ENCODE measurements around the gene ARHGDIB.

Gene ARHGDIB

DNA sequence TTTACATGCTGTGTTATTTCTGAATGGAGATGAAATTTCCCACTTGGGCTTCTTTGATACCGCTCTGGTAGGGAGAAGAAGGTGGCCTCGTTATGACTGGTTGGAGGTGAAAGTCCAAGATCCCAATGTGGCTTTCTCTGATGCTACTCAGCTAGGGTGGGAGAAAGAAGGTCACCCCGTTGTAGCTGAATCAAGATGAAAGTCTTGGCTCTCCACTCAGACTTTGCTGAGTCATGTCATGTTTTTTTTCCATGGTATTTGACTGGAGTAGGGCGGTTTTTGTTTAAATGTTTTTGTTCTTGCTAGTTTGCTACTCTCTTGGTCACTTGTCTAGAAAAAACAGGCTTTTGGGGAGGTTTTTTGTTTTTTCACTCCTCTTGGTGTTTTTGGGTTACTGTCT lies 9.1 kb upstream of the ARHGDIB start:
- H3K27me3 ChIP-seq (ENCODE audit: insufficient read depth, low read length, poor library complexity) = no peaks in the 10 kb centered on the region
- no peak overlapping the region for H3K9ac ChIP-seq (ENCODE audit: low read length)
- no peaks in the 10 kb centered on the region for H3K79me1 ChIP-seq (ENCODE audit: low read length)
- H3K23ac ChIP-seq (ENCODE audit: low read length) = no peak overlapping the region
- H3K18ac ChIP-seq (ENCODE audit: low read length) = no peak overlapping the region
- H2BK5ac ChIP-seq (ENCODE audit: low read length) = no peak overlapping the region
- no peak overlapping the region for H3K4ac ChIP-seq (ENCODE audit: low read depth, low read length)
- H3K4me3 ChIP-seq (ENCODE audit: low read length) = no peak overlapping the region
- no peak overlapping the region for H2AK5ac ChIP-seq (ENCODE audit: low read length)
- H4K8ac ChIP-seq (ENCODE audit: low read depth, low read length) = no peak overlapping the region
- no peak overlapping the region for H3K27ac ChIP-seq (ENCODE audit: low read depth, low read length)
- H3K79me2 ChIP-seq (ENCODE audit: control insufficient read depth, insufficient read depth, low read length) = no peaks in the 10 kb centered on the region
- no peak overlapping the region for H3K4me2 ChIP-seq (ENCODE audit: low read length)
- H2BK15ac ChIP-seq (replicated peaks; ENCODE audit: low read depth) = no peak overlapping the region
- H3K36me3 ChIP-seq (ENCODE audit: control insufficient read depth, insufficient read depth, low read length) = no peaks in the 10 kb centered on the region
- H3K56ac ChIP-seq (ENCODE audit: low read length) = no peak overlapping the region
- H3K4me1 ChIP-seq (ENCODE audit: control insufficient read depth, low read depth, low read length) = no peaks in the 10 kb centered on the region
- no peak overlapping the region for H2BK120ac ChIP-seq (ENCODE audit: low read depth, low read length)
- WGBS (ENCODE audit: extremely low coverage, insufficient coverage, low lambda C conversion rate) = no CpG with 5 or more reads among the region's 4 CpGs
- DNase-seq = no peak
- no peak overlapping the region for H4K5ac ChIP-seq (ENCODE audit: low read length)

DNA sequence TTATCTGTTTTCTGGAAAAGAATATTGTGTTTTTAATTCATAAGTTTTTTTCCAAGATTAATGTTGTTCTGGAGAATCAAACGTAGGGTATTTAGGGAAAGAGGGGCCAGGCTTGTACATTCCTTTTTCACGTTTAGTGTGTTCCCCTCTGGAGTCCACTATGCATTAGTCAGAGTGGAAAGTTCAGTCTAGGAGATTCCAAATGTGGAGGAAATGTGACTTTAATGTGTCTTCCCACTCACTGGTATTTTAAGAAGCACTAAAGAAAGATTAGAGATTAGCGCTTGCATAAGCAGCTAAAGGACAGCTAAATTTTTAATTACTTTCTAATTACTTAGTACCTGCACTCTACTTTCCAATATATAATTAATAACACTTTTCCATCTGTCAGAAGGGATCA lies 7.1 kb upstream of the ARHGDIB start:
- Histone ChIP-seq H3K36me3 (ENCODE audit: control insufficient read depth, insufficient read depth, low read length) (no peaks in the 10 kb centered on the region), H3K79me2 (ENCODE audit: control insufficient read depth, insufficient read depth, low read length) (no peaks in the 10 kb centered on the region), H3K27ac (ENCODE audit: low read depth, low read length) (no peak overlapping the region), H3K4me2 (ENCODE audit: low read length) (no peak overlapping the region), H3K4me3 (ENCODE audit: low read length) (no peak overlapping the region), H3K9ac (ENCODE audit: low read length) (no peak overlapping the region), H2BK15ac (replicated peaks; ENCODE audit: low read depth) (no peak overlapping the region), H4K5ac (ENCODE audit: low read length) (no peak overlapping the region), H3K56ac (ENCODE audit: low read length) (no peak overlapping the region), H2AK5ac (ENCODE audit: low read length) (no peak overlapping the region), H3K27me3 (ENCODE audit: insufficient read depth, low read length, poor library complexity) (no peaks in the 10 kb centered on the region), H2BK120ac (ENCODE audit: low read depth, low read length) (no peak overlapping the region), H4K8ac (ENCODE audit: low read depth, low read length) (no peak overlapping the region), H2BK5ac (ENCODE audit: low read length) (no peak overlapping the region), H3K79me1 (ENCODE audit: low read length) (no peaks in the 10 kb centered on the region), H3K4ac (ENCODE audit: low read depth, low read length) (no peak overlapping the region), H3K4me1 (ENCODE audit: control insufficient read depth, low read depth, low read length) (no peaks in the 10 kb centered on the region), H3K18ac (ENCODE audit: low read length) (no peak overlapping the region), H3K23ac (ENCODE audit: low read length) (no peak overlapping the region)
- no CpG with 5 or more reads among the region's 3 CpGs for WGBS (ENCODE audit: extremely low coverage, insufficient coverage, low lambda C conversion rate)
- DNase-seq = no peak

DNA sequence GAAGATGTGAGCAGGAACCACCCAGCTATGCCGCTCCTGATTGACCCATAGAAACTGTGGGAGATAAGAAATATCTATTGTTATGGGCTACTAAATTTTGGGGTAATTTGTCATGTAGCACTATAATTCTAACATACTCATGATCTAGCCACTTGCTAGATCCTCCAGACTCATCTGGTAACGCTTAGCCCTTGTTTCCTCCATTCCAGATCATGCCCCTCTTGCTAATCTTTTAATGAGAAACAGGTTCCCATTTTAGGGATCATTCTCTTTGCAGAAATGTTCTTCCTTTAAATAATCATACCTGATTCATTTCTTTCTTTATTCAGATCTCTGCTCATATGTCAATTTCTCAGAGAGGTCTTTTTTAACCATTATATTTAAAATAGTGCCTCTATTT lies 3.8 kb upstream of the ARHGDIB start:
- whole genome bisulfite sequencing (ENCODE audit: extremely low coverage, insufficient coverage, low lambda C conversion rate) = no CpG with 5 or more reads among the region's 2 CpGs
- no peaks in the 10 kb centered on the region for H3K79me2 ChIP-seq (ENCODE audit: control insufficient read depth, insufficient read depth, low read length)
- H3K23ac ChIP-seq (ENCODE audit: low read length) = no peak overlapping the region
- no peak overlapping the region for H4K5ac ChIP-seq (ENCODE audit: low read length)
- H3K4ac ChIP-seq (ENCODE audit: low read depth, low read length) = no peak overlapping the region
- H2BK5ac ChIP-seq (ENCODE audit: low read length) = no peak overlapping the region
- H2AK5ac ChIP-seq (ENCODE audit: low read length) = no peak overlapping the region
- H3K27me3 ChIP-seq (ENCODE audit: insufficient read depth, low read length, poor library complexity) = no peaks in the 10 kb centered on the region
- H3K27ac ChIP-seq (ENCODE audit: low read depth, low read length) = no peak overlapping the region
- H3K56ac ChIP-seq (ENCODE audit: low read length) = no peak overlapping the region
- H3K79me1 ChIP-seq (ENCODE audit: low read length) = no peaks in the 10 kb centered on the region
- H3K18ac ChIP-seq (ENCODE audit: low read length) = no peak overlapping the region
- no peaks in the 10 kb centered on the region for H3K4me1 ChIP-seq (ENCODE audit: control insufficient read depth, low read depth, low read length)
- no peak overlapping the region for H3K4me2 ChIP-seq (ENCODE audit: low read length)
- H2BK15ac ChIP-seq (replicated peaks; ENCODE audit: low read depth) = no peak overlapping the region
- H3K9ac ChIP-seq (ENCODE audit: low read length) = no peak overlapping the region
- no peaks in the 10 kb centered on the region for H3K36me3 ChIP-seq (ENCODE audit: control insufficient read depth, insufficient read depth, low read length)
- H3K4me3 ChIP-seq (ENCODE audit: low read length) = no peak overlapping the region
- H2BK120ac ChIP-seq (ENCODE audit: low read depth, low read length) = no peak overlapping the region
- DNase-seq = no peak
- H4K8ac ChIP-seq (ENCODE audit: low read depth, low read length) = no peak overlapping the region

DNA sequence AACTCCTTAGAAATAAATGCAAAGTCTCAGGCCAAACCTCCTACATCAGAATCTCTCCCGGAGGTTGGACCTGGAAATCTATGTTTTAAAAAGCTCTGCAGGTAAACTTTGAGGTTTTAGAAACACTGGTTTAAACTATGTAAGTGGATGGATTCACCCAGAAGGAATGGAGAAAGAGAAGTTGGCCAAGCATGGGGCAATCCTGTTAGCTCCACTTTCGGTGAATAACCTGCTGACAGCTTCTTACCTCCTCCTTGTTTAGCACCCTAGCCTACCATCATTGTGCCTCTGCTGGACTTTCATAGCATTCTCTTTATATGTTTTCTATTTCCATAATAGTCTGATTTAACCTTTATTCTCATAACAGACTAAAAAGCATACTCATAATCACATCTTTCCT lies 3.0 kb upstream of the ARHGDIB start:
- no peak overlapping the region for H3K9ac ChIP-seq (ENCODE audit: low read length)
- no peaks in the 10 kb centered on the region for H3K79me2 ChIP-seq (ENCODE audit: control insufficient read depth, insufficient read depth, low read length)
- no peaks in the 10 kb centered on the region for H3K4me1 ChIP-seq (ENCODE audit: control insufficient read depth, low read depth, low read length)
- no peaks in the 10 kb centered on the region for H3K36me3 ChIP-seq (ENCODE audit: control insufficient read depth, insufficient read depth, low read length)
- H2BK120ac ChIP-seq (ENCODE audit: low read depth, low read length) = no peak overlapping the region
- no peak overlapping the region for H4K8ac ChIP-seq (ENCODE audit: low read depth, low read length)
- H3K4me2 ChIP-seq (ENCODE audit: low read length) = no peak overlapping the region
- no peak overlapping the region for H3K23ac ChIP-seq (ENCODE audit: low read length)
- no peak overlapping the region for H3K27ac ChIP-seq (ENCODE audit: low read depth, low read length)
- WGBS (ENCODE audit: extremely low coverage, insufficient coverage, low lambda C conversion rate) = no CpG with 5 or more reads among the region's 2 CpGs
- H3K18ac ChIP-seq (ENCODE audit: low read length) = no peak overlapping the region
- H3K56ac ChIP-seq (ENCODE audit: low read length) = no peak overlapping the region
- no peak overlapping the region for H3K4ac ChIP-seq (ENCODE audit: low read depth, low read length)
- H3K4me3 ChIP-seq (ENCODE audit: low read length) = no peak overlapping the region
- H4K5ac ChIP-seq (ENCODE audit: low read length) = no peak overlapping the region
- no peak overlapping the region for H2BK5ac ChIP-seq (ENCODE audit: low read length)
- H3K27me3 ChIP-seq (ENCODE audit: insufficient read depth, low read length, poor library complexity) = no peaks in the 10 kb centered on the region
- no peak overlapping the region for H2BK15ac ChIP-seq (replicated peaks; ENCODE audit: low read depth)
- DNase-seq = no peak
- H3K79me1 ChIP-seq (ENCODE audit: low read length) = no peaks in the 10 kb centered on the region
- H2AK5ac ChIP-seq (ENCODE audit: low read length) = no peak overlapping the region

DNA sequence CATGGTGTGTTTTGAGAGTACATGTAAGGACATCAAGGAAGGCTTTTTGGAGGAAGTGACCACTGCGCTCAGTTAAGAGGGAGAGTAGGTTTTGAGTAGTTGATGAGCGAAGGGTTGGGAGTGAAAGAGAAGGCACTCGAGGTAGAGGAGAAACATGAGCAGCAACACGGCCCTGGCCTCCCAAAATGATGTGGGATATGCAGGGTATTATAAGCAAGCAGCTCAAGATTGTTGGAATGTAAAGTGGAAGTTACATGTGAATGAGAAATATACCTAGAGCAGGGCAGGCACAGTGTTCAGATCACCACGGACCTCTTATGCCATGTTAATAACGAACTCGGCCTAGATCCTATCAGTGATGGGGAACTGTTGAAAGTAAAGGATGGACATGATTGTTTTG lies 2.1 kb upstream of the ARHGDIB start:
- 100% methylated on average over 1 of the region's 7 CpGs for WGBS (ENCODE audit: extremely low coverage, insufficient coverage, low lambda C conversion rate)
- H3K23ac ChIP-seq (ENCODE audit: low read length) = no peak overlapping the region
- no peak overlapping the region for H3K27ac ChIP-seq (ENCODE audit: low read depth, low read length)
- H3K4me1 ChIP-seq (ENCODE audit: control insufficient read depth, low read depth, low read length) = no peaks in the 10 kb centered on the region
- no peak overlapping the region for H2BK15ac ChIP-seq (replicated peaks; ENCODE audit: low read depth)
- no peak overlapping the region for H2BK5ac ChIP-seq (ENCODE audit: low read length)
- H3K79me2 ChIP-seq (ENCODE audit: control insufficient read depth, insufficient read depth, low read length) = no peaks in the 10 kb centered on the region
- no peak overlapping the region for H4K5ac ChIP-seq (ENCODE audit: low read length)
- H2AK5ac ChIP-seq (ENCODE audit: low read length) = no peak overlapping the region
- no peak overlapping the region for H3K9ac ChIP-seq (ENCODE audit: low read length)
- H3K4ac ChIP-seq (ENCODE audit: low read depth, low read length) = no peak overlapping the region
- DNase-seq = no peak
- no peaks in the 10 kb centered on the region for H3K79me1 ChIP-seq (ENCODE audit: low read length)
- H3K4me3 ChIP-seq (ENCODE audit: low read length) = no peak overlapping the region
- no peak overlapping the region for H3K4me2 ChIP-seq (ENCODE audit: low read length)
- H3K56ac ChIP-seq (ENCODE audit: low read length) = no peak overlapping the region
- H2BK120ac ChIP-seq (ENCODE audit: low read depth, low read length) = no peak overlapping the region
- H3K18ac ChIP-seq (ENCODE audit: low read length) = no peak overlapping the region
- H3K27me3 ChIP-seq (ENCODE audit: insufficient read depth, low read length, poor library complexity) = no peaks in the 10 kb centered on the region
- no peaks in the 10 kb centered on the region for H3K36me3 ChIP-seq (ENCODE audit: control insufficient read depth, insufficient read depth, low read length)
- no peak overlapping the region for H4K8ac ChIP-seq (ENCODE audit: low read depth, low read length)

DNA sequence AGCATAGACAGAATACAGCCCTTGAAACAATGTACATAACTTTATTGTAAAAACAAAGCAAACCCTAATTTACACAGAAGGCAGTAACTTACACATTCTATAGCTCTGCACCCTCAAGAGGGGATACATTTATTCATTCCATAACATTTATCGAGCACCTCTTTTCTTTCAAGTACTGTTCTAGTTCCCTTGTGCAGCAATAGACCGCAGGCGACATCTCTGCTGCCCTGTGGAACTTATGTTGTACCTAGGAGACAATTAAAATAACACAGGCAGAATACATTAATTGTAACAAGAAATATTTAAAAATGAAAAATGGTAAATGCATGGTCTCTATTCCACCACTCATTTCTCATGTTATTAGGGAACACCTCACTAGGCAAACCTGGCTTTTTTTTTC lies 1.4 kb upstream of the ARHGDIB start:
- WGBS (ENCODE audit: extremely low coverage, insufficient coverage, low lambda C conversion rate) = no CpG with 5 or more reads among the region's 3 CpGs
- Histone ChIP-seq H3K4me3 (ENCODE audit: low read length) (no peak overlapping the region), H3K4me1 (ENCODE audit: control insufficient read depth, low read depth, low read length) (no peaks in the 10 kb centered on the region), H3K27ac (ENCODE audit: low read depth, low read length) (no peak overlapping the region), H2BK5ac (ENCODE audit: low read length) (no peak overlapping the region), H4K8ac (ENCODE audit: low read depth, low read length) (no peak overlapping the region), H3K56ac (ENCODE audit: low read length) (no peak overlapping the region), H2AK5ac (ENCODE audit: low read length) (no peak overlapping the region), H2BK15ac (replicated peaks; ENCODE audit: low read depth) (no peak overlapping the region), H3K36me3 (ENCODE audit: control insufficient read depth, insufficient read depth, low read length) (no peaks in the 10 kb centered on the region), H3K18ac (ENCODE audit: low read length) (no peak overlapping the region), H3K9ac (ENCODE audit: low read length) (no peak overlapping the region), H3K23ac (ENCODE audit: low read length) (no peak overlapping the region), H3K4me2 (ENCODE audit: low read length) (no peak overlapping the region), H3K4ac (ENCODE audit: low read depth, low read length) (no peak overlapping the region), H4K5ac (ENCODE audit: low read length) (no peak overlapping the region), H3K27me3 (ENCODE audit: insufficient read depth, low read length, poor library complexity) (no peaks in the 10 kb centered on the region), H2BK120ac (ENCODE audit: low read depth, low read length) (no peak overlapping the region), H3K79me2 (ENCODE audit: control insufficient read depth, insufficient read depth, low read length) (no peaks in the 10 kb centered on the region), H3K79me1 (ENCODE audit: low read length) (no peaks in the 10 kb centered on the region)
- DNase-seq = no peak

Data from mesendoderm (in vitro differentiated cells).